AG09309 (cell line): ENCODE data around the gene SKOR1.

ENCODE experiments used
- DNase-seq: peaks from one replicate; pipeline ENCODE4 v3.0.0-alpha.2; 2010; ENCODE audit warnings: low read depth
- H3K4me3 ChIP-seq: 2 replicates; pipeline ENCODE4 v1.5.1; 2011; ENCODE audit warnings: mild to moderate bottlenecking, low read depth, low read length, moderate library complexity; ENCODE audit not compliant: control insufficient read depth
- TF ChIP-seq, protein P1 (sequence below): IDR thresholded peaks from 2 replicates; pipeline ENCODE4 v1.5.1; 2011; ENCODE audit warnings: mild to moderate bottlenecking, low read depth, low read length, inconsistent platforms; ENCODE audit not compliant: insufficient read depth, control insufficient read depth; ENCODE audit errors: missing control alignments

SKOR1 gene

DNA sequence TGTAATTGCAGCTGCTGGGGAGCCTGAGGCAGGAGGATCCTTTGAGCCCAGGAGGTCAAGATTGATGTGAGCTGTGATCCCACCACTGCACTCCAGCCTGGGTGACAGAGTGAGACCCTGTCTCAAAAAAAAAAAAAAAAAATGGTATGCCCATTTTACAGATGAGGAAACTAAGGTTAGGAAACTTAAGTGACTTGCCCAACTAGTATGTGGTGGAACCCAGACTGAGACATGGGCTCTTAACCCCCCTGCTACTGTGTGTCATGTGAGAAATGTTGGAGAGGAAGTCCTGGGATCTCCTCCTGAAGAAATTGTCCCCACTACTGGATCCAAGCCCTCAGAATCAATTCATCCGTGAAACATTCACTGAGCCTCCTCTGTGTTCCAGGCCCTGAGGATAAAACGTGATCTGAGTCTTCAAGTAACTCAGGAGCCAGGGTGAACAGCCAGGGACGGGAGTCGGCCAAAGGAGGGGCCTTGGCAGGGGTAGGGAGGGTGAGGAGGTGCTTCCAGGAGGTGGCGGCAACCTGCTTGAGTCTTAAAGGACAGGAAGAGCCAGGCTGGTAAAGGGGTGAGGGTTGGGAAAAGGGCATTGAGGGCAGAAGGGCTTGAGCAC, 34.1 kb downstream of the SKOR1 start:
- no peak overlapping the region for H3K4me3 ChIP-seq
- TF ChIP-seq, protein P1, sequence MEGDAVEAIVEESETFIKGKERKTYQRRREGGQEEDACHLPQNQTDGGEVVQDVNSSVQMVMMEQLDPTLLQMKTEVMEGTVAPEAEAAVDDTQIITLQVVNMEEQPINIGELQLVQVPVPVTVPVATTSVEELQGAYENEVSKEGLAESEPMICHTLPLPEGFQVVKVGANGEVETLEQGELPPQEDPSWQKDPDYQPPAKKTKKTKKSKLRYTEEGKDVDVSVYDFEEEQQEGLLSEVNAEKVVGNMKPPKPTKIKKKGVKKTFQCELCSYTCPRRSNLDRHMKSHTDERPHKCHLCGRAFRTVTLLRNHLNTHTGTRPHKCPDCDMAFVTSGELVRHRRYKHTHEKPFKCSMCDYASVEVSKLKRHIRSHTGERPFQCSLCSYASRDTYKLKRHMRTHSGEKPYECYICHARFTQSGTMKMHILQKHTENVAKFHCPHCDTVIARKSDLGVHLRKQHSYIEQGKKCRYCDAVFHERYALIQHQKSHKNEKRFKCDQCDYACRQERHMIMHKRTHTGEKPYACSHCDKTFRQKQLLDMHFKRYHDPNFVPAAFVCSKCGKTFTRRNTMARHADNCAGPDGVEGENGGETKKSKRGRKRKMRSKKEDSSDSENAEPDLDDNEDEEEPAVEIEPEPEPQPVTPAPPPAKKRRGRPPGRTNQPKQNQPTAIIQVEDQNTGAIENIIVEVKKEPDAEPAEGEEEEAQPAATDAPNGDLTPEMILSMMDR, result no peak
- no peak for DNase-seq

DNA sequence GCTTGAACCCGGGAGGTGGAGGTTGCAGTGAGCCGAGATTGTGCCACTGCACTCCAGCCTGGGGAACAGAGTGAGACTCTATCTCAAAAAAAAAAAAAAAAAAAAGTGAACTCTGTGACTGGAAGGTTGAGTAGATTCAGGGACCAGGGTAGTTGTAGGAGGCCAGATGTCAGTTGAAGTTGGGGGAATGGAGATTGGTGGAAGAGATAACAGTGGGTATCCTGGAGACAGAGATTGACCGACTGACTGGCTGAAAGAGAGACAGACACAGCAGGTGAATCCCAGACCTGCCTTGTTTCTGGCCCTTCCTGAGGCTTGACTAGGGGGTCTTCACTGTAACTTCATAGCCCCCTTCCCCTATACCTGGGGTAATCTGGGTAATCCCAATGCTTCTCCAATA, 36.7 kb downstream of the SKOR1 start:
- no peak overlapping the region for H3K4me3 ChIP-seq
- DNase-seq, result no peak
- TF ChIP-seq, protein P1, result no peak

DNA sequence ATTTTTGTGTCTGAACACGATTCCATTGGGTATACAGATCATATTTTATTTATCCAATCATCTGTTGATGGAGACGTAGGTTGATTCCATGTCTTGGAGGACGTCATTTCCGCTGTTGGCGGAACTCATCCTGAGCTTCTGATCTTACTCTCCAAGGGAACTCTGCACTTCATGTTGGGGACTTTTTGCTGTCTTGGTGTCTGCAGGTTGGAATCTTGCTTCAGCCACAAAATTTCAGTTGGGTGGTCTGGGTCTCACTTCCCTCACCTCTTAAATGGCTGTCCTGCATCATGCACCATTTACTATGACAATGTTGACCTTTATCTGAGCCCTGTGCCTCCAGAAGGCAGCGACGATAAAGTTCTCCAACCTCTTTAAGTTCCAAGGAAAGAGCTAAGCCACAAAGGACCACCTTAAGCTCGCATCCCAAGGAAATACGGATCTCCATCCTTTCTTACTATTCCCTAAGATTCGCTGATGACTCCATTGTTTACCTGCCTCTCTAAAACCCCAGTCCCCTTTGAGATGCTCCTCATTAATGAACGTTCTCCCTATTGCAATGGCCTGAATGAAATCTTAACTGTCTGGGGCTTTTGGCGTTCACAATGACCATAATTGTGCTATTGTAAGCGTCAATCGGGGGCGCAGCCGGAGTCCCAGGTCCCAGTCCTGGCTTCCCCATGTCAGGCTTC, 37.6 kb downstream of the SKOR1 start:
- TF ChIP-seq, protein P1, result no peak
- peak overlapping the region; percentile 48 for H3K4me3 ChIP-seq
- no peak for DNase-seq

DNA sequence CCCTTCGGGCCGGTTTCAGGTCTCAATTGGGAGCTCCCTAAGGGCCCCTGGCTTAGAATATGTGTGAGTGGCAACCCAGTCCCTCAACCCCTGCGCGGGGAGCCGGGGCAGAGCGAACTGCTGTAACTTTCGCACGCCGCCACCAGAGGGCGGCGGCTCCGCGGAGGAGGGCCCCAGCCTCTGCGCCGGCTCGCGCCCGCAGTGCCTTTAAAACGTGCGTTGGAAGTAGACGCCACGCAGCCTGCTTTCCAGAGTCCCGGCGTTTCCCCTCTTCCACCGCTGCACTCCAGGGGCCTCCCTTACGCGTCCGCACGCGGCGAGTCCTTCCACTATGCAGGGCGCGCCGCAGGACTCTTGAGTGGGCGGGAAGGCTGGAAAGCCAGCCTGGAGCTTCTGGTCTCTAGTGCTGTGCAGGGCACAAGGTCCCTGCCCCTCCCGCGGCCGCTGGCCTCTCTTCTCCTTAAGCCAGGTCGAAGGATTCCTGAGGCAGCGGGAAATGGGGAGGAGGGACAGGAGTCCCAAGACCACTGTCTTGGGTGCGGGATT, 38.2 kb downstream of the SKOR1 start:
- peak overlapping the region; percentile 48 for H3K4me3 ChIP-seq
- TF ChIP-seq, protein P1, result peak; percentile 87
- no peak for DNase-seq

DNA sequence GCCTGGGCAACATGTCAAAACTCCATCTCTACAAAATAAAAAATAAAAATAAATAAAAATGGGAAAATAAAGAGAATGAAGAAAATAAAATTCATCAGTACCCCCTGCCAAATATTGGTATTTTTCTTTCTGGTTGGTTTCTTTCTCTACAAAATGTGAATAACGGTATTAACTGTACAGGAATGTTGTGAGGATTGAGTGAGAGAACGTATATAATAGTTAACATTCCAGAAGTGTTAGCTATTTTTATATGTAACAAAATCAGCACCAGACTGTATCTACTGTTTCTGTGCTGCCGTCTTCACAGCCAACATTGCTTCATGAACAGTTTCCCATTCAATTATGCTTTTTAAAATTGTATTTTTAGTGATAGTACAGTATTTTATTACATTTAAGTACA, 40.0 kb downstream of the SKOR1 start:
- DNase-seq, result no peak
- TF ChIP-seq, protein P1, result no peak
- no peak overlapping the region for H3K4me3 ChIP-seq

DNA sequence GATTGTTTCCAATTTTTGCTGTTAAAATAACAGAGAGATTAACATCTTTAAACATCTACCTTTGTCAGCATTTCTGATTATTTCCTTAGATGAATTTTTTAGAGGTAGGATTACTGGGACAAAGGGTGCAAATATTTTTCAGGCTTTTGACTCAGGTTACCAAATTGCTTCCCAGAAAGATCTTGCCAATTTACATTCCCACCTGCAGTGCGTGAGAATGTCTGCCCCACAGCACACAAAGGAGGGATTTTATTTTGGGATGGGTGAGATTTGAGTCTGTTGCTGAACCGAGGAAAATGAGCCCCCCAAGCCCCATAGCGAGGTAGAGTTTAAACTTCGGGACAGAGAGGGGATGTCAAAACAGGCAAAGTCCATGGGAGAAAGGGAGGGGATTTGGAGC, 40.5 kb downstream of the SKOR1 start:
- no peak overlapping the region for H3K4me3 ChIP-seq
- TF ChIP-seq, protein P1, result no peak
- DNase-seq, result no peak
